ENCODE results near the gene IL17RE.
"Not testable (repeated sequence)": the region's sequence is repeated elsewhere in the genome, so short reads cannot be mapped to it uniquely, and the experiment has no call there.

Gene IL17RE

DNA sequence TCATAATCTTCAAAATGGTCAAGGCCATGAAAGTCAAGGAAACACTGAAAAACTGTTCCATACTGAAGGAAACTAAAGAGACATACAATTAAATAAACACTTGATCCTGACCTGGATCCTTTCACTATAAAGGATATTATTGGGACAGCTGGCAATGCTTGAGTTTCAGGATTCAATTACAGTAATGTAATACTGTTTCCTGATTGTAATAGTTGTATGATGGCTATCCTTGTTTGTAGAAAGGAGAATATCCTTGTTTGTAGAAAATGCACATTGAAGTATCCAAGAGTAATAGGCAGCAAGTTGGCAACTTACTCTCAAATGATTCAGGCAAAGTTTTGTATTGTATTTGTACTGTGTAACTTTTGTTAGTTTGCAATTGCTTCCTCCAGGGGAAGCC lies 27.2 kb upstream of the IL17RE start:
- DNase-seq (ENCODE audit: low spot score), result no peak
- TF ChIP-seq, protein P1, sequence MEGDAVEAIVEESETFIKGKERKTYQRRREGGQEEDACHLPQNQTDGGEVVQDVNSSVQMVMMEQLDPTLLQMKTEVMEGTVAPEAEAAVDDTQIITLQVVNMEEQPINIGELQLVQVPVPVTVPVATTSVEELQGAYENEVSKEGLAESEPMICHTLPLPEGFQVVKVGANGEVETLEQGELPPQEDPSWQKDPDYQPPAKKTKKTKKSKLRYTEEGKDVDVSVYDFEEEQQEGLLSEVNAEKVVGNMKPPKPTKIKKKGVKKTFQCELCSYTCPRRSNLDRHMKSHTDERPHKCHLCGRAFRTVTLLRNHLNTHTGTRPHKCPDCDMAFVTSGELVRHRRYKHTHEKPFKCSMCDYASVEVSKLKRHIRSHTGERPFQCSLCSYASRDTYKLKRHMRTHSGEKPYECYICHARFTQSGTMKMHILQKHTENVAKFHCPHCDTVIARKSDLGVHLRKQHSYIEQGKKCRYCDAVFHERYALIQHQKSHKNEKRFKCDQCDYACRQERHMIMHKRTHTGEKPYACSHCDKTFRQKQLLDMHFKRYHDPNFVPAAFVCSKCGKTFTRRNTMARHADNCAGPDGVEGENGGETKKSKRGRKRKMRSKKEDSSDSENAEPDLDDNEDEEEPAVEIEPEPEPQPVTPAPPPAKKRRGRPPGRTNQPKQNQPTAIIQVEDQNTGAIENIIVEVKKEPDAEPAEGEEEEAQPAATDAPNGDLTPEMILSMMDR (IDR thresholded peaks at IDR 0.05; ENCODE audit: extremely low read depth, missing control alignments), result no peak

DNA sequence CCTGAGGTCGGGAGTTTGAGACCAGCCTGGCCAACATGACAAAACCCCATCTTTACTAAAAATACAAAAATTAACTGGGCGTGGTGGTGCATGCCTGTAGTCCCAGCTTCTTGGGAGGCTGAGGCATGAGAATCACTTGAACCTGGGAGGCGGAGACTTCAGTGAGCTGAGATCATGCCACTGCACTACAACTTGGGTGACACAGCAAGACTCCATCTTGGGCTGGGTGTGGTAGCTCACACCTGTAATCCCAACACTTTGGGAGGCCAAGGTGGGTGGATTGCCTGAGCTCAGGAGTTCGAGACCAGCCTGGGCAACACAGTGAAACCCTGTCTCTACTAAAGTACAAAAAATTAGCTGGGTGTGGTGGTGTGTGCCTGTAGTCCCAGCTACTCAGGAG lies 26.4 kb upstream of the IL17RE start:
- DNase-seq (ENCODE audit: low spot score), result not testable (repeated sequence)

DNA sequence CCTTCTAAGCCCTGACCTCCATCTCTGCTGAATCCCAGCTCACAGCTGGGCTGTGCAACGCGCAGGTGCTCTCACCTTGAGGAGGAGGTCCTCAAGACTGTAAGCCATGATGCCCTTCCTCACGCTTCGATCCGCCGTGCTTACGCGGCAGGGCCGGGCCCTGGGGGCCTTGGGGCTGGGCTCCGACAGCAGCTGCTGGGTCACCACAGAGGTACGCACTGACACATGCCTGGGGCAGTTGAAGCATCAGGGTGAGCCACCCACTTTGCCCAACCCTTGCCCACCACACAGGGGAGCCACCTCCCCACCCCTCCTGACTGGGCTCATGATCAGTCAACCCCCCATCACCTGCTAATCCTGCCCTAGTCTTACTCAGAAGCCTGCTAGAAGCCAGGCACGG lies 25.7 kb upstream of the IL17RE start:
- TF ChIP-seq, protein P1 (IDR thresholded peaks at IDR 0.05; ENCODE audit: extremely low read depth, missing control alignments), result no peak
- no peak for DNase-seq (ENCODE audit: low spot score)

DNA sequence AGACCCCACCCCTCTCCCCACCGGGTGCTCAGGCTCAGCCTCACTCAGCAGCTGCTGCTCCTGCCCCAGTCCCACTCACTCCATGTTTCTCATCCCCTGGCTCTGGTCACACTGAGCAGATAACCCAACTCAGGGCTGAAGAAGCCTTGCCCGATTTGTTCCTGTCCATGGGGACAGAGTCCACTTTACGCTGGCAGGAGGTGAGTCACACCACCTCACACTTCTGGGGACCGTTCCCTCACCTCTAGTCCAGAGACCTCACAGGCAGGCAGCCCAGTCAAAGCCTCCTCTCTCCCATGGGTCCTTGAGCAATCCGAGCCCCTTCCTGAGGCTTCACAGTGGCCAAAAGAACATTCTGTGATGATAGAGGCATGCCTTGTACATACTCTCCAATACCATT lies 23.9 kb upstream of the IL17RE start:
- DNase-seq (ENCODE audit: low spot score), result no peak
- TF ChIP-seq, protein P1 (IDR thresholded peaks at IDR 0.05; ENCODE audit: extremely low read depth, missing control alignments), result no peak

DNA sequence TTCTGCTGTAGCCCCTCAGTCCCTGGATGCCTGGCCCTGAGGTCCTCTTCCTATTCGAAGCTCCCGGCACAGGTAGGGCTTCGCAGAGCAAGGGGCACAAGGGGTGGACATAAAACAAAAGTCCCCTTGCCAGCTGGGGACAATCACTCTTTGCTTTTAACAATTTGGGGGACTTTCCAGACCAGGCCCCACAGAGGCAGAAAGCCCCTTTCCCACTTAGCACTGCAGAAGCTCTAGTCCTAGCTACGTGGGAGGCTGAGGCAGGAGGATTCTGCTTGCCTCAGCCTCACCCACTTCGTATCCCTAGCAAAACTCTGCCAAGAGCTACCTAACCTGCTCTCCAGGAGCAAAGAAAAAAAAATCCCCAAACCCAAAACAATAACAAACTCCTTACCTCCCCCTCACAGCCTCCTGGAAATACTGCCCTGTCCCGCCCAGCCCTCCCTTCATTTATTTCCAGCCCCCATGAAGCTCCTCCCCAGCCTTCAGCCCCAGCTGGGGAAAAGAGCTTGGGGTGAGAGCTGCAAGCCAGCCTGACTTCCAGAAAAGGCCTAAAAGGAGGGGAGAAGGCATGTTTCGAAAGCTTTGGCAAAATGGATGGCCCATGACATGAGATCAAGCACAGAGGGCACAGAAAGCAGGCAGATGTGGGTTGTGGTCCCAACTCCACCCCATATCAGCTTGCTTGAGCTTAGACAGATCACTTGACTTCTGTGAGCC lies 22.7 kb upstream of the IL17RE start, which contains the start of gene CIDEC:
Gene CIDEC (minus strand): TSS at position 424 of the 720 bp plus-strand sequence. CDS start 1,767 bp downstream, outside the sequence.
- TF ChIP-seq, protein P1 (IDR thresholded peaks at IDR 0.05; ENCODE audit: extremely low read depth, missing control alignments), result no peak
- DNase-seq (ENCODE audit: low spot score), result no peak

DNA sequence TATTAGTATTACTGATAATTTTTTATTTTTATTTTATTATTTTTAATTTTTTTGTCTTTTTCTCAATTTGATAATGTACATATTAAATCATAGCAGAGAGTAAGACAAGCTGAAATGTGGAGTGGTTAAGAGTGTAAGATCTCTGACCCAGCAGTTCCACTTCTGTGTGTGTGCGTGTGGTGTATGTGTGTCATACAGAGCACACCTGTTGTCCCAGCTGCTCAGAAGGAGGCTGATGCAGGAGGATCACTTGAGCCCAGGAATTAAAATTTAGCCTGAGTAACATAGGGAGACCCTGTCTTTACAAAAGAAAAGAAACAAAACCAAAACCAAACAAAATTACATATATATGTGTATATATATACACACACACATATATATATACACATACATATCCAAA lies 21.2 kb upstream of the IL17RE start:
- no peak for DNase-seq (ENCODE audit: low spot score)
- TF ChIP-seq, protein P1 (IDR thresholded peaks at IDR 0.05; ENCODE audit: extremely low read depth, missing control alignments), result no peak

DNA sequence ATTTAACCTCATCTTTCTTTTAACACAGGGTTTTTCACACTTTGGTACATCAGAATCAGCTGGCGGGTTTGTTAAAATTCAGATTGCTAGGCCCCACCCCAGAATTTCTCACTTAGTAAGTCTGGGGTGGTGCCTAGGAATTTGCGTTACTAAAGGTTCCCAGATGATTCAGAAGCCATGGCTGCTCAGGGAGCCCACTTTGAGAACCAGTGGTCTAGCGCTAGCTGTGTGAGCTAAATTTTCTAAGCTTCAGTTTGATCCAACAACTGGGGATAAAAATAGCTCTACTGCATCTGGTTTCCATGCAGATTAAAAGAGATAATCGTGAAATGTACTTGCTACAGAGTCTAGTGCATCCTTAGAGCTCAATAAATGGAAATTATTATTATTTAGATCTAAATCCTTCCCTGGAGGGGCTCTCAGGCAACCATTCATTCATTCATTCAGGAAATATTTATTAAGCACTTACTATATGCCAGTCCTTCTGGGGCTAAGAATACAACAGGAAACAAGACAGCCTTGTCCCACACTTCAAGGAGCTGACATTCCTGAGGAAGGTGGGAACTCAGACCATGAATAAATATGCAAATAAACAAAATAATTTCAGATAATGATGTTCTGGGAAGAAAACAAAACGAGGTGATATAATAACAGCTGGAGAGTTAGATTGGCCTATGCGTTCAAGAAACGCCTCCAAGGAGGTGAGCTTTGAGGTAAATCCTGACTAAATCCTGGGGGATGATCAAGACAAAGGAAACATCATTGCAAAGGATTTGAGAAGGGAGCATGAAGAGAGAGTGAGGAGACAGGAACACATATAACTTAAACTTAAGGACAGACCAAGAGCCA lies 18.7 kb upstream of the IL17RE start:
- TF ChIP-seq, protein P1 (IDR thresholded peaks at IDR 0.05; ENCODE audit: extremely low read depth, missing control alignments), result no peak
- DNase-seq (ENCODE audit: low spot score), result no peak

Measured in GM20000 (cell line).